GM10266 (cell line): ENCODE measurements around the gene TEX35.

ENCODE experiments used
- DNase-seq: peaks from one replicate; pipeline ENCODE4 v3.0.0; 2012; ENCODE audit errors: extremely low spot score
- TF ChIP-seq, protein P1 (sequence below): IDR thresholded peaks from 2 replicates; pipeline ENCODE4 v1.5.1; 2012; ENCODE audit warnings: mild to moderate bottlenecking, low read depth; ENCODE audit not compliant: control insufficient read depth, insufficient read depth; ENCODE audit errors: missing control alignments

The TEX35 gene

DNA sequence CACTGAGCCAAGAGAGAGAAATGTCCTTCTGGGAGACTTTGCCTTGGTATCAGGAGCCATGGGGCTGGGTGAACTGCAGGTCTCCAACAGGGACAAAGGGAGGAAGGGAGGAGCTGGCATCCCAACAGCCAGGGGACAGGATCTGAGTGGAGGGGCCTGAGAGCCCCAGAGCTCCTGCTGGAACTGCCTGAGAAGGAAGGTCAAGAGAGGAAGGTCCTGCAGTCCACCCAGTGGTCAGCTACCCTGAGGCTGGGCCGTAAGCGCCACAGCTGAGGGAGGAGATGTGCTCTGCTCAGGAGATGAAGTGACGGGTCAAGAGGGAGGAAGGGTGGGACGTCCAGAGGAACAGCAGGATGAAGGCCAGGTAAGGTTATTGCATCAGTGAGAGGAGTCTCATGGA, 8.6 kb upstream of the TEX35 start:
- TF ChIP-seq, protein P1, sequence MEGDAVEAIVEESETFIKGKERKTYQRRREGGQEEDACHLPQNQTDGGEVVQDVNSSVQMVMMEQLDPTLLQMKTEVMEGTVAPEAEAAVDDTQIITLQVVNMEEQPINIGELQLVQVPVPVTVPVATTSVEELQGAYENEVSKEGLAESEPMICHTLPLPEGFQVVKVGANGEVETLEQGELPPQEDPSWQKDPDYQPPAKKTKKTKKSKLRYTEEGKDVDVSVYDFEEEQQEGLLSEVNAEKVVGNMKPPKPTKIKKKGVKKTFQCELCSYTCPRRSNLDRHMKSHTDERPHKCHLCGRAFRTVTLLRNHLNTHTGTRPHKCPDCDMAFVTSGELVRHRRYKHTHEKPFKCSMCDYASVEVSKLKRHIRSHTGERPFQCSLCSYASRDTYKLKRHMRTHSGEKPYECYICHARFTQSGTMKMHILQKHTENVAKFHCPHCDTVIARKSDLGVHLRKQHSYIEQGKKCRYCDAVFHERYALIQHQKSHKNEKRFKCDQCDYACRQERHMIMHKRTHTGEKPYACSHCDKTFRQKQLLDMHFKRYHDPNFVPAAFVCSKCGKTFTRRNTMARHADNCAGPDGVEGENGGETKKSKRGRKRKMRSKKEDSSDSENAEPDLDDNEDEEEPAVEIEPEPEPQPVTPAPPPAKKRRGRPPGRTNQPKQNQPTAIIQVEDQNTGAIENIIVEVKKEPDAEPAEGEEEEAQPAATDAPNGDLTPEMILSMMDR, result no peak

DNA sequence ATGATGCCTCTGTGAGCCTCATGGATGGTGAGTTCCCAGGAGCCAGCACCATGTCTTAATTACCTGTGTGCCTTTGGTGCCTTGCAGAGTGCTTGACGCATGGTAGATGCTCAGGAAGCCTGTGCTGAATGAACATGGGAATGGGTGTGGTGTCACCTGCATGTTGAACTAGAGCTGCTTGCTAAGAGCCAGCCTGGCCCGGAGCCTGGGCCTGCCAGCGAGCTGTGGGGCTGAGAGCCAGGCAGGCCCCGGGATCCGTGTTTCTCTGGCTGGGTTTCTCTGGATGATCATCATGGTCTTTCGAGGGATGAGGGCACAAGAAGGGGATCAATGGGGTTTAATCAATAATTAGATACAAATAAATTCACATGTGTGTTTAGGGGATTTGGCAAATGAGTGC, 6.7 kb upstream of the TEX35 start:
- TF ChIP-seq, protein P1, result no peak
- DNase-seq, result no peak

More for the DNA sequence above, 8.6 kb upstream of the TEX35 start:
- no peak for DNase-seq

DNA sequence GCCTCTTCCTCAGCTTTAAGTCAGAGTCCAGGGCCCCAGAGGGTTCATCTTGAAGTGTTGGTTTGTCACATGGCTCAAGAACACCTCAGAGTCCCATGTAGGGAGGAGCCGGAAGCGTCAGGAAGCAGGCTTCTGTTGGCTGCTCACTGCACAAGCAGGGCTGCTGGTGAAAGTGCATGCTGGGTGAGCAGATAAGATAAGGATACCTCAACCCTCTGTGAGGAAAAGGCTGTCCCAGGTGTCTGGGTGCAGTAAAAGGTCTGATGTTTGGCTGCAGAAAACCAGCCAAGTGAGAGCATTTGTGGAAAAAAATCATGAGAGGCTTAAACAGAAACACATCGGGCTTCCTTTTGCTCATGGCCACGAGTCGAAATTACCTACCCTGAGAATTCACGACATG, 6.2 kb upstream of the TEX35 start:
- TF ChIP-seq, protein P1, result no peak
- DNase-seq, result no peak

DNA sequence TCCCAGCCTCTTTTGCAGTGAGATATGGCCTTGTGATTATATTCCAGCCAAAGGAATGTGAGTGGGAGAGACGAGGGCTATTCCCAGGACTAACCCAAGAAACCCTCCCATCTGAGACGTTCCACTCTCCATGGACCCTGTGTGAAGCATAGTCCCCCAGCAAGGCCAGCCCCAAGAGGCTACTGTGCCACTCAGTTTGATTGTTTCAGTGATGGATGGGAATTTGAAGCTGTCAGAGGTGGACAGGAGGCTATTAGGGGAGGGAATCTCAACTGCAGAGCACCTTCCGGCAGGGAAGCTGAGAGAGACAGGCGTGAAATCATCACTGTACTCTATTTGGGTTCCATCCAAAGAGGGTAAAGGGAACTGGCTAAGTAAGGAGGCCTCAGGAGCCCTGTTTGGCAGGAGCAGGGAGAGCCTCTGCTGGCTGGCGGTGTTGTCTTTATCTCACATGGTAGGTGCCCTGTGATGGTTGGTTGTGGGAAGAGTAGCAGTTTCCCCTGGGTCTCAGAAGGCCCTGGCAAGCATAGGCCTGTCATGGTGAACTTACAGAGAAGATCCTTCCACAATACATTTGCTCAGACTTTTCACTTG, 3.4 kb upstream of the TEX35 start:
- TF ChIP-seq, protein P1, result no peak
- no peak for DNase-seq

DNA sequence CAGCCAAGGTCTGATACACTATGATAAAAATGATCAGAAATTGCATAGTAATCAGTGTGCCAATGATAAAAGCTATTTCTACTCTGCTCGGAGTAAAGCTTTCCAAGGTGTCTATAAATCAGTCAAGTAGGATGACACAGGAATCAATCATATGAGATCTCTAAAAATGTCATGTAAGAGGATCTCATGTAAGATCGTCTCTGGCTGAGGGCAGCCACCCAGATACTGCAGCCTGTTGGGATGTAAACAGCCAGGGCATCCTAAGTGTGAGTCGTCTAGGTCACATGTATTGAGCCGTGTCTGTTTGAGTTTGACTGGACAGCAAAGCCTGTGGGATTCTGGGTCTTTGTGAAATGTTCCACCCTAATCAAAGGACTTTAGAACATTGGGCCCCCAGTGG, 2.8 kb upstream of the TEX35 start:
- TF ChIP-seq, protein P1, result no peak
- DNase-seq, result no peak

DNA sequence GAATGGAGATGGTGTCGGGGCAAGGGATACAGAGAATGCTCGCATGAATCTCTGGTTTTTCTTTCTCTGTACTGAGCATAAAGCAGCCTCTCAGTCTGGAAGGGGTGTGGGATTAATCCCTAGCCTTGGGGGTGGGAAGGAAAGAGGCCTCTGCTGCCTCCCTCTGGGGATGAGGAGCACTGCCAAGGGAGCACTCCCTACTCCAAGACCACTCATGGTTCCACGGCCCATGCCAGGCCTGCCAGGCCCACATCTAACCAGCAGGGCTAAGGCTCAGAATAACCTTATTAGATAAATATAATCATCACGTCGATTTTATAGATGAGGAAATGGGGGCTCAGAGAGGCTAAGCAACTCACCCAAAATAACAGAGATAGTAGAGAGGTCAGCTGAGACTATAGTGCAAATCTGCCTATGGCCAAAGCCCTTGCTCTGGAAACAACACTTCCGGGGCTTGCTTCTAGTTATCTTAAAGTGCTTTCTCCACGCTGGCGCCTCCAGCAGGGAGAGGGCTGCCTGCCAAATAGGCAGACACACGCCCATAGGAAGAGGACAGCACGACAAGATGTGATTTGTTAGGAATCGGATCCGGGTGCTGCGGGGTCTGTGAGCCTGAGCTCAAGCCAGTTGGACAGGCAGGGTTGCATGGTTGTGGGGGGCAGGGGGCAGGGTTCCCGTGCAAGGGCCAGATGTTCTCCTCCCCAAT, 522 bp downstream of the TEX35 start:
- TF ChIP-seq, protein P1, result no peak
- no peak for DNase-seq

DNA sequence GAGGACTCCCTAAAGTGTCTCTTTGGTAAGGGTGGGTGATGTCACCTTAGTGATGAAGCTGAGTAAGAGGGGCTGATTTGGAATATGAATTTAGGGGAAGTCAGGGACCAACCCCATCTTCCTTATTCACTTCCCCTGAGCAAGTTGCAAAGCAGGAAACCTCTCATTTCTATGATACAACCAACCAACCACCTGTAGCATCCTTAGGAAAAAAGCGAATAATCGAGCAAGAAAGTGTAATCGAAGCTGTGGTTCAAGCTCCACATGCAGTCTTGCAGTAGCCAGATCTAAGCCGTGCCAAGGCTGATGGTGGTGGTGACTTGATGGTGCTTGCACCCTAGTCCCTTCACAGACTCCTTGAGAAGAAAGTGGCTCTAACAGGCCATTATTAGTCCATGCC, 3.2 kb downstream of the TEX35 start:
- DNase-seq, result no peak
- TF ChIP-seq, protein P1, result no peak
